Nucleus accumbens (tissue), 56 donors: ENCODE results near the gene SLFN13.
A peak's percentile ranks its signal among the peaks of the same experiment; 100 is the strongest.
"Not testable (repeated sequence)": the region's sequence is repeated elsewhere in the genome, so short reads cannot be mapped to it uniquely, and the experiment has no call there.

Source experiments
- DNase-seq, 56 donors: peaks; one replicate each; lab custom pipeline; 2025; lab: John Stamatoyannopoulos, UW

SLFN13 gene

GRCh38 chr17:35448214-35448898 lies at the start of gene SLFN13:
SLFN13 (minus strand) TSS chr17:35448766; CDS start chr17:35445680, 3,086 bp downstream.
- DNase-seq = peak in 4 of 56 donors; percentile 2 to 27 (median 9)

GRCh38 chr17:35496451-35497290 lies 48.1 kb upstream of the SLFN13 start:
- no peak for DNase-seq

- DNase-seq = no peak
These were observed 44.5 kb upstream of the SLFN13 start for GRCh38 chr17:35493040-35493439.

- DNase-seq = no peak
These were observed 42.9 kb upstream of the SLFN13 start for GRCh38 chr17:35491417-35491816.

GRCh38 chr17:35489944-35490343 lies 41.4 kb upstream of the SLFN13 start:
- DNase-seq = no peak

GRCh38 chr17:35488991-35489390 lies 40.4 kb upstream of the SLFN13 start:
- DNase-seq = no peak

- DNase-seq = no peak
These were observed 38.6 kb upstream of the SLFN13 start for GRCh38 chr17:35486920-35487732.

- DNase-seq = no peak
These were observed 30.7 kb upstream of the SLFN13 start for GRCh38 chr17:35479271-35479670.

- no peak for DNase-seq
These were observed 28.7 kb upstream of the SLFN13 start for GRCh38 chr17:35477248-35477647.

GRCh38 chr17:35476283-35476820 lies 27.8 kb upstream of the SLFN13 start:
- DNase-seq = no peak

- no peak for DNase-seq
These were observed 19.9 kb upstream of the SLFN13 start for GRCh38 chr17:35468475-35468874.

- DNase-seq = no peak
These were observed 19.3 kb upstream of the SLFN13 start for GRCh38 chr17:35467824-35468223.

GRCh38 chr17:35460354-35460851 lies 11.8 kb upstream of the SLFN13 start:
- no peak for DNase-seq

GRCh38 chr17:35454035-35454434 lies 5.5 kb upstream of the SLFN13 start:
- DNase-seq = not testable (repeated sequence)

GRCh38 chr17:35453171-35453570 lies 4.6 kb upstream of the SLFN13 start:
- no peak for DNase-seq

- DNase-seq = no peak
These were observed 885 bp upstream of the SLFN13 start for GRCh38 chr17:35449371-35449931.

- DNase-seq = no peak
These were observed 297 bp upstream of the SLFN13 start for GRCh38 chr17:35448899-35449227.

GRCh38 chr17:35447499-35447898 lies 1.1 kb downstream of the SLFN13 start:
- DNase-seq = no peak

- DNase-seq = no peak
These were observed 10.1 kb downstream of the SLFN13 start for GRCh38 chr17:35438433-35438832.
